Measurements from ENCODE around the gene ADAMTS15. TPM values are rescaled to one million over a fixed set of nuclear protein-coding genes. Genes with fewer than 3 reads are reported as not detected.

Gene ADAMTS15
- total RNA-seq, 1 donor from 2014 or later = 8.4 TPM

GRCh38 chr11:130486987-130487923 is 38.8 kb downstream of the ADAMTS15 start:
- intact Hi-C loops (cut with DNase I) = no loop called here
- peak; percentile 53 to 69 for ATAC-seq
- H3K4me3 ChIP-seq = no peak overlapping the region
- H3K9me3 ChIP-seq = no peaks in the 10 kb centered on the region
- no peaks in the 10 kb centered on the region for H3K27me3 ChIP-seq (ENCODE audit: low read depth)
- TF ChIP-seq CTCF (IDR thresholded peaks at IDR 0.05) = no peak
- H3K4me1 ChIP-seq = no peaks in the 10 kb centered on the region
- peak; percentile 55 for DNase-seq
- H3K27ac ChIP-seq = peak overlapping the region; percentile 71
- no peaks in the 10 kb centered on the region for H3K36me3 ChIP-seq

- intact Hi-C loops (cut with DNase I) = no loop called here
- H3K4me3 ChIP-seq = no peak overlapping the region
- H3K27ac ChIP-seq = peak overlapping the region; percentile 71
- H3K36me3 ChIP-seq = no peaks in the 10 kb centered on the region
- TF ChIP-seq CTCF (IDR thresholded peaks at IDR 0.05) = no peak
- DNase-seq (no peak), ATAC-seq (peak; percentile 56)
- H3K4me1 ChIP-seq = no peaks in the 10 kb centered on the region
- no peaks in the 10 kb centered on the region for H3K9me3 ChIP-seq
- H3K27me3 ChIP-seq (ENCODE audit: low read depth) = no peaks in the 10 kb centered on the region
Measured at GRCh38 chr11:130487924-130488815, 39.7 kb downstream of the ADAMTS15 start.

- intact Hi-C loops (cut with DNase I) = no loop called here
- DNase-seq (no peak), ATAC-seq (no peak)
- Histone ChIP-seq H3K36me3 (no peaks in the 10 kb centered on the region), H3K4me1 (no peaks in the 10 kb centered on the region), H3K4me3 (no peak overlapping the region), H3K27ac (no peak overlapping the region), H3K9me3 (no peaks in the 10 kb centered on the region), H3K27me3 (ENCODE audit: low read depth) (no peaks in the 10 kb centered on the region)
- TF ChIP-seq CTCF (IDR thresholded peaks at IDR 0.05) = no peak
Measured at GRCh38 chr11:130488848-130489584, 40.6 kb downstream of the ADAMTS15 start.

- no peaks in the 10 kb centered on the region for H3K36me3 ChIP-seq
- intact Hi-C loops (cut with DNase I) = no loop called here
- DNase-seq (no peak), ATAC-seq (no peak)
- no peaks in the 10 kb centered on the region for H3K27me3 ChIP-seq (ENCODE audit: low read depth)
- H3K9me3 ChIP-seq = no peaks in the 10 kb centered on the region
- TF ChIP-seq CTCF (IDR thresholded peaks at IDR 0.05) = no peak
- no peak overlapping the region for H3K4me3 ChIP-seq
- H3K4me1 ChIP-seq = no peaks in the 10 kb centered on the region
- no peak overlapping the region for H3K27ac ChIP-seq
Measured at GRCh38 chr11:130489716-130490115, 41.3 kb downstream of the ADAMTS15 start.
